Kidney (tissue), 14 donors: ENCODE measurements around the gene STPG2. TPM values are rescaled to one million over a fixed set of nuclear protein-coding genes. Genes with fewer than 3 reads are reported as not detected.

ENCODE experiments used
- DNase-seq, 5 donors: peaks; one replicate each; pipeline ENCODE4 v3.0.0-alpha.2; 2013 to 2020
- FAIRE-seq: peaks from 2 replicates; lab custom pipeline; 2012; peaks lifted over from hg19 to GRCh38; lab: Jason Lieb, UNC
- H3K27ac ChIP-seq, 2 donors: one replicate each; pipeline ENCODE4 v1.7.0; 2013; ENCODE audit warnings: low read depth in 2 of 2, low read length in 2 of 2, inconsistent platforms in 1 of 2
- H3K27me3 ChIP-seq: one replicate; pipeline ENCODE4 v1.7.1; 2013; ENCODE audit warnings: low read length, inconsistent platforms; ENCODE audit not compliant: control insufficient read depth, insufficient read depth
- H3K36me3 ChIP-seq, 3 donors: one replicate each; pipeline versions ENCODE4 v1.7.0 to v1.7.1; 2013; ENCODE audit warnings: low read length in 3 of 3, control low read depth in 1 of 3, inconsistent platforms in 1 of 3; ENCODE audit not compliant: insufficient read depth in 3 of 3, control insufficient read depth in 2 of 3
- H3K4me1 ChIP-seq, 3 donors: one replicate each; pipeline versions ENCODE4 v1.7.0 to v1.7.1; 2013; ENCODE audit warnings: low read length in 3 of 3, inconsistent platforms in 1 of 3, low read depth in 1 of 3; ENCODE audit not compliant: control insufficient read depth in 2 of 3, insufficient read depth in 2 of 3
- H3K4me3 ChIP-seq, 3 donors: one replicate each; pipeline versions ENCODE4 v1.7.0 to v1.8.1; 2013; ENCODE audit warnings: low read length in 3 of 3, control low read depth in 1 of 3, inconsistent platforms in 1 of 3
- H3K9ac ChIP-seq, 3 donors: one replicate each; pipeline versions ENCODE4 v1.7.0 to v1.7.1; 2013; ENCODE audit warnings: low read length in 3 of 3, control low read depth in 1 of 3, inconsistent platforms in 1 of 3
- H3K9me3 ChIP-seq, 3 donors: one replicate each; pipeline versions ENCODE4 v1.7.0 to v1.7.1; 2013; ENCODE audit warnings: low read length in 3 of 3, control low read depth in 1 of 3, inconsistent platforms in 1 of 3; ENCODE audit not compliant: control insufficient read depth in 2 of 3, insufficient read depth in 1 of 3
- CTCF ChIP-seq: IDR thresholded peaks from 3 replicates; pipeline ENCODE4 v1.5.1; 2012; ENCODE audit warnings: mild to moderate bottlenecking, moderate library complexity, borderline replicate concordance; ENCODE audit not compliant: insufficient read depth; ENCODE audit errors: extremely low read depth
- intact Hi-C: fragments of 100-400 bp; cut with DNase I; formaldehyde crosslinking; loops from one replicate; pipeline ENCODE4 v1.11.1; 2022
- polyA plus RNA-seq: library from polyadenylated mRNA; stranded (reverse); fragments of 350-450 nt; fragmentation: Illumina TruSeq; extraction: RNeasy Lipid Tissue Mini Kit (QIAGEN cat#74804); gene quantifications from one replicate; pipeline ENCODE4 v1.2.3, GENCODE V29; 2014; ENCODE audit warnings: low read depth, low replicate concordance; ENCODE audit not compliant: insufficient read depth
- total RNA-seq: library from RNA; stranded (reverse); fragmentation: NEBNext Ultra II Directional; extraction: Animal tissue kit (Norgen Biotek cat#: 25700); gene quantifications from one replicate; pipeline ENCODE4 v1.2.1, GENCODE V29; 2021
- donor health status: control.
- donor health status: control.
- donor health status: control.
- donor health status: control.
- donor health status: control.
- donor health status: DM: yes; HTN: yes; CAD: no.
- donor health status: Normal renal cell carcinoma (clear cell type).

The STPG2 gene
- total and polyA plus RNA-seq, 2 donors from 2014 or later = 0.43 to 1.1 TPM

- intact Hi-C loops = no loop called here
- peaks cover 0 to 21% (median 0%) of the 10 kb centered on the region in 3 donors for H3K4me1 ChIP-seq
- FAIRE-seq = peak; percentile 11
- no peak overlapping the region for H3K4me3 ChIP-seq
- no peak overlapping the region for H3K27ac ChIP-seq
- no peak for DNase-seq
- H3K9ac ChIP-seq = no peak overlapping the region
- H3K36me3 ChIP-seq = no peaks in the 10 kb centered on the region
- no peaks in the 10 kb centered on the region for H3K9me3 ChIP-seq
- no peaks in the 10 kb centered on the region for H3K27me3 ChIP-seq
- TF ChIP-seq CTCF = no peak
Measured at GRCh38 chr4:97867557-97868091, 275.7 kb downstream of the STPG2 start.

- H3K27me3 ChIP-seq = no peaks in the 10 kb centered on the region
- H3K9ac ChIP-seq = no peak overlapping the region
- H3K9me3 ChIP-seq = no peaks in the 10 kb centered on the region
- TF ChIP-seq CTCF = no peak
- no peak overlapping the region for H3K27ac ChIP-seq
- peak in 4 of 5 donors; percentile 31 to 62 (median 42) for DNase-seq
- intact Hi-C loops = no loop called here
- H3K4me1 ChIP-seq = peaks cover 0 to 18% (median 0%) of the 10 kb centered on the region in 3 donors
- peak; percentile 61 for FAIRE-seq
- no peak overlapping the region for H3K4me3 ChIP-seq
- no peaks in the 10 kb centered on the region for H3K36me3 ChIP-seq
Measured at GRCh38 chr4:97866821-97867556, 276.3 kb downstream of the STPG2 start.

GRCh38 chr4:97851115-97851514, 292.2 kb downstream of the STPG2 start:
- FAIRE-seq (no peak), DNase-seq (no peak)
- Histone ChIP-seq H3K4me3 (no peak overlapping the region), H3K4me1 (no peaks in the 10 kb centered on the region), H3K36me3 (no peaks in the 10 kb centered on the region), H3K27me3 (no peaks in the 10 kb centered on the region), H3K27ac (no peak overlapping the region), H3K9me3 (no peaks in the 10 kb centered on the region), H3K9ac (no peak overlapping the region)
- TF ChIP-seq CTCF = no peak
- intact Hi-C loops = no loop called here
